OCI-LY7 (cell line): ENCODE results near the gene ZNF75A. TPM values are rescaled to one million over a fixed set of nuclear protein-coding genes. Genes with fewer than 3 reads are reported as not detected.
A peak's percentile ranks its signal among the peaks of the same experiment; 100 is the strongest.

Experiments
- BruUV-seq: library from RNA; stranded (reverse); fragments of 400-500 nt; replicated peaks from 2 replicates; lab custom pipeline; 2021; lab: Mats Ljungman, UMichigan
- CTCF ChIA-PET: fragments of 300-600 bp; sonication (Branson Sonifier 250); formaldehyde crosslinking; loops from one replicate; lab custom pipeline; 2022; ENCODE audit warnings: antibody characterized with exemption; ENCODE audit not compliant: unreplicated experiment; lab: Charles Lee
- POLR2A ChIA-PET: fragments of 300-600 bp; sonication (Branson Sonifier 250); formaldehyde crosslinking; loops from one replicate; lab custom pipeline; 2022; ENCODE audit warnings: antibody characterized with exemption; lab: Charles Lee
- DNase-seq: peaks from one replicate; pipeline ENCODE4 v3.0.0-alpha.2; 2015; ENCODE audit warnings: low spot score
- H2AFZ ChIP-seq: fragments of 200-600 bp; sonication (generic), shearing (Covaris generic); 2 replicates; pipeline ENCODE4 v1.6.1; 2014; ENCODE audit warnings: mild to moderate bottlenecking, antibody characterized with exemption, low read length, moderate library complexity
- H3K27ac ChIP-seq: fragments of 200-600 bp; sonication (generic); 2 replicates; pipeline ENCODE4 v1.5.1; 2014; ENCODE audit warnings: mixed run types, low read depth, mild to moderate bottlenecking, moderate library complexity, low read length, inconsistent platforms; ENCODE audit not compliant: poor library complexity, severe bottlenecking
- H3K36me3 ChIP-seq: fragments of 200-600 bp; sonication (generic); 2 replicates; pipeline ENCODE4 v1.6.1; 2014; ENCODE audit warnings: mild to moderate bottlenecking, antibody characterized with exemption, low read length, moderate library complexity, mixed read lengths; ENCODE audit not compliant: insufficient read depth
- H3K4me1 ChIP-seq: fragments of 200-600 bp; sonication (generic); 2 replicates; pipeline ENCODE4 v1.5.1; 2014; ENCODE audit warnings: mild to moderate bottlenecking, low read length; ENCODE audit not compliant: insufficient read depth, poor library complexity, severe bottlenecking
- H3K4me2 ChIP-seq: fragments of 200-600 bp; sonication (generic); 2 replicates; pipeline ENCODE4 v1.6.1; 2014; ENCODE audit warnings: mild to moderate bottlenecking, low read length
- H3K4me3 ChIP-seq: fragments of 200-600 bp; sonication (generic); 2 replicates; pipeline ENCODE4 v1.5.1; 2014; ENCODE audit warnings: mild to moderate bottlenecking, low read depth, low read length; ENCODE audit not compliant: poor library complexity, severe bottlenecking
- H3K79me2 ChIP-seq: fragments of 200-600 bp; sonication (generic); 2 replicates; pipeline ENCODE4 v1.6.1; 2016; ENCODE audit warnings: low read depth, mild to moderate bottlenecking, low read length, moderate library complexity, mixed read lengths; ENCODE audit not compliant: insufficient read depth
- H3K9me2 ChIP-seq: fragments of 200-600 bp; sonication (generic); 2 replicates; pipeline ENCODE4 v1.6.1; 2016; ENCODE audit warnings: mild to moderate bottlenecking, low read length, mixed read lengths; ENCODE audit not compliant: insufficient read depth
- H3K9me3 ChIP-seq: fragments of 200-600 bp; sonication (generic); 2 replicates; pipeline ENCODE4 v1.6.1; 2014; ENCODE audit warnings: mild to moderate bottlenecking, mixed run types, low read length, mixed read lengths
- H4K20me1 ChIP-seq: fragments of 200-600 bp; sonication (generic); 2 replicates; pipeline ENCODE4 v1.6.1; 2014; ENCODE audit warnings: mild to moderate bottlenecking, antibody characterized with exemption, low read length, moderate library complexity, mixed read lengths; ENCODE audit not compliant: insufficient read depth
- EZH2phosphoT487 ChIP-seq: fragments of 200-600 bp; sonication (generic); IDR thresholded peaks from 2 replicates; pipeline ENCODE4 v1.6.1; 2018; ENCODE audit warnings: low read depth, borderline replicate concordance, mild to moderate bottlenecking, mixed run types, antibody characterized with exemption, low read length, moderate library complexity, mixed read lengths
- intact Hi-C: fragments of 100-400 bp; cut with micrococcal nuclease; formaldehyde crosslinking; loops from one replicate; pipeline ENCODE4 v1.10.0; 2022; ENCODE audit not compliant: unreplicated experiment
- total RNA-seq, 2 experiments: library from RNA; depleted of rRNA in 1 of 2; stranded (reverse); fragments of >200 nt in 1 of 2; shearing (Covaris generic) in 1 of 2; gene quantifications; 2 replicates each; pipeline ENCODE4 v1.2.3, GENCODE V29; 2014 to 2022
- TF ChIP-seq, protein P1 (sequence below): fragments of 200-600 bp; sonication (generic); conservative IDR thresholded peaks from 2 replicates; pipeline ENCODE4 v1.5.1; 2014; ENCODE audit warnings: mild to moderate bottlenecking, antibody characterized with exemption, low read length, moderate library complexity, mixed read lengths

Gene ZNF75A
- total RNA-seq, 2 experiments from 2014 or later = 2.6 to 23.0 TPM

DNA sequence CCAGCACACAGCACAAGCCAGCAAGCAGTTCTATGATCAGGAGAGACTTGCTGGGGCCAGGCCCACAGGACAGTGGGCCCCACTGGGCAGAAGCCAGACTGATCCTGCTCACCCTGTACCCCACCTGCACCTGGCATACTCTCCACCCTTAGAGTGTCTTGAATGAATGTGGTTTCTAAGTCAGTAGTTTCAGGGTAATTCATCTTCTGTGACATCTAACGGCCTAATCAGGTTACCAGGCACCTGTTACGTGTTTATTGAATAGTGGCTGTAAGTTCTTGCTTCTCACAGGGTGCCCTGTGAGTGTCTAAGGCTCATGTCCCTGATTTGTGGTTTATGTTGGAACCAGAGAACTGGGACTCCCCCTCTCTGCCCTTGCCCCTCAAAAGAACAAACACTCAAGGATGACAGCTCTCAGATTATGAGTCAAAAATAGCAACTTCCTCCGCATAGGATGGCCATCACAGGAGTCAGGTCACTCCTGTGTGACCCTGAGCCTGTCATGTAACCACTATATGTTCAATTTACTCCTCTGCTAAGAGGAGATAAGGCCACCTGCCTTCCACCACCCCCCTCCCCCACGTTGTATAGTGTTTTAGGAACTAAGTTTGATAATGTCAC is 43.4 kb downstream of the ZNF75A start:
- no peaks in the 10 kb centered on the region for H3K9me3 ChIP-seq
- CTCF ChIA-PET = no interaction called here

DNA sequence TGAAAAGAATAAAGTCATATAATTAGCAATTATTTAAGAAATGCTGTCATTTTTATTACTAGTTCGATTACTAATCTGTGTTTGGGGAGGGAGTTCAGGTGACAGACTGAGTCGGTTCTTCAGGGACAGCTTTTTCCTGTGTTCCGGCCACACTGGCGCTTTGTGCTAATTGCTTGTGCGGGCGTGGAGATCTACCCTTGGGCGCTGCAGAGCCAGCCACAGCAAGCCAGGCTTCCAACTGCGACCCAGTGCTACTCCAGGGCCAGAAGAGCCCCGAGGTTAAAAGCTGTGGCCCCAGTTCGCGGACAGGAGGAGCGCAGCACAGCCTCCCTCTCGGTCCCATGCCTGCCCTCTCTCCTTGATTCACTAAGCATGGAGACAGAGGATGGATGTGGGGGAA is 43.9 kb downstream of the ZNF75A start:
- no peaks in the 10 kb centered on the region for H3K79me2 ChIP-seq
- POLR2A ChIA-PET = interaction anchor here (0.8 kb wide), 1 partner anchor 347 kb away, joined by 3 read pairs; no protein-coding TSS in a partner anchor
- H3K4me1 ChIP-seq = peaks cover 53% of the 10 kb centered on the region
- peak overlapping the region; percentile 98 for H3K27ac ChIP-seq
- H3K9me3 ChIP-seq = no peaks in the 10 kb centered on the region
- no peaks in the 10 kb centered on the region for H3K9me2 ChIP-seq
- TSS peak; percentile 73 for BruUV-seq
- intact Hi-C loops = loop anchor here (2.0 kb wide), 1 partner anchor 52 kb away; the partner anchor contains the start of genes ZNF174 and ZSCAN32
- H4K20me1 ChIP-seq = no peaks in the 10 kb centered on the region
- H3K4me3 ChIP-seq = peak overlapping the region; percentile 33
- CTCF ChIA-PET = no interaction called here
- H3K4me2 ChIP-seq = peak overlapping the region; percentile 61
- H3K36me3 ChIP-seq = no peaks in the 10 kb centered on the region
- TF ChIP-seq, protein P1, sequence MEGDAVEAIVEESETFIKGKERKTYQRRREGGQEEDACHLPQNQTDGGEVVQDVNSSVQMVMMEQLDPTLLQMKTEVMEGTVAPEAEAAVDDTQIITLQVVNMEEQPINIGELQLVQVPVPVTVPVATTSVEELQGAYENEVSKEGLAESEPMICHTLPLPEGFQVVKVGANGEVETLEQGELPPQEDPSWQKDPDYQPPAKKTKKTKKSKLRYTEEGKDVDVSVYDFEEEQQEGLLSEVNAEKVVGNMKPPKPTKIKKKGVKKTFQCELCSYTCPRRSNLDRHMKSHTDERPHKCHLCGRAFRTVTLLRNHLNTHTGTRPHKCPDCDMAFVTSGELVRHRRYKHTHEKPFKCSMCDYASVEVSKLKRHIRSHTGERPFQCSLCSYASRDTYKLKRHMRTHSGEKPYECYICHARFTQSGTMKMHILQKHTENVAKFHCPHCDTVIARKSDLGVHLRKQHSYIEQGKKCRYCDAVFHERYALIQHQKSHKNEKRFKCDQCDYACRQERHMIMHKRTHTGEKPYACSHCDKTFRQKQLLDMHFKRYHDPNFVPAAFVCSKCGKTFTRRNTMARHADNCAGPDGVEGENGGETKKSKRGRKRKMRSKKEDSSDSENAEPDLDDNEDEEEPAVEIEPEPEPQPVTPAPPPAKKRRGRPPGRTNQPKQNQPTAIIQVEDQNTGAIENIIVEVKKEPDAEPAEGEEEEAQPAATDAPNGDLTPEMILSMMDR = no peak
- TF ChIP-seq EZH2phosphoT487 = no peak
- peak overlapping the region; percentile 14; the same call in 1 of the 2 replicates for H2AFZ ChIP-seq
- DNase-seq = no peak

More for the DNA sequence above, 43.4 kb downstream of the ZNF75A start:
- no peaks in the 10 kb centered on the region for H4K20me1 ChIP-seq
- no peaks in the 10 kb centered on the region for H3K36me3 ChIP-seq
- no TSS peak for BruUV-seq
- peak overlapping the region; percentile 98 for H3K27ac ChIP-seq
- H3K9me2 ChIP-seq = no peaks in the 10 kb centered on the region
- TF ChIP-seq EZH2phosphoT487 = no peak
- TF ChIP-seq, protein P1 = no peak
- peak; percentile 92 for DNase-seq
- H3K4me1 ChIP-seq = peaks cover 53% of the 10 kb centered on the region
- intact Hi-C loops = loop anchor here (1.0 to 2.0 kb wide), 2 partner anchors 52 to 65 kb away; partner anchors contain the start of genes ZNF174, ZNF263 and ZSCAN32
- peak overlapping the region; percentile 14; the same call in 1 of the 2 replicates for H2AFZ ChIP-seq
- H3K79me2 ChIP-seq = no peaks in the 10 kb centered on the region
- H3K4me3 ChIP-seq = peak overlapping the region; percentile 33
- POLR2A ChIA-PET = interaction anchor here (0.8 kb wide), 1 partner anchor 347 kb away, joined by 3 read pairs; no protein-coding TSS in a partner anchor
- H3K4me2 ChIP-seq = peak overlapping the region; percentile 61

DNA sequence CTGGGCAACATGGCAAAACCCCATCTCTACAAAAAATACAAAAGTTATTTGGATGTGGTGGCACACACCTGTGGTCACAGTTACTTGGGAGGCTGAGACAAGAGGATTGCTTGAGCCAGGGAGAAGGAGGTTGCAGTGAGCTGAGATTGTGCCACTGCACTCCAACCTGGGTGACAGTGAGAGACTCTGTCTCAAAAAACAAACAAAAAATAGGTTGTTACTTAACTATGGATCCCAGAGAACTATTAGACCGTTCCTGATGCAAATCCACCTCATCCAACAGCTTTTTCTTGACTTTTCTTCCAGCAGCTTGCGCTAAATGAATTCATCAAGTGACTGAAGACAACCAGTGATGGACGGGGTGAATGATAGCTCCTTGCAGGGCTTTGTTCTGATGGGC is 50.3 kb downstream of the ZNF75A start, which contains the start of gene OR2C1:
Gene OR2C1, plus strand, starts transcription at position 301 of the 400 bp plus-strand sequence. Its CDS starts 52 bp downstream, at position 353.
- ChIA-PET POLR2A (interaction anchor here (1.4 kb wide), 1 partner anchor 8 kb away, joined by 3 read pairs; no protein-coding TSS in a partner anchor), CTCF (no interaction called here)
- Histone ChIP-seq H3K4me2 (no peak within 1 kb of the TSS), H3K4me3 (no peak within 1 kb of the TSS), H3K27ac (no peak within 1 kb of the TSS), H4K20me1 (no peaks in the 10 kb centered on the region), H2AFZ (no peak within 1 kb of the TSS), H3K9me3 (no peaks in the 10 kb centered on the region), H3K4me1 (peaks cover 14% of the 10 kb centered on the region), H3K36me3 (no peaks in the 10 kb centered on the region), H3K9me2 (no peaks in the 10 kb centered on the region), H3K79me2 (no peaks in the 10 kb centered on the region)
- no peak for DNase-seq
- intact Hi-C loops = no loop called here
- no TSS peak for BruUV-seq
- no peak for TF ChIP-seq EZH2phosphoT487
- TF ChIP-seq, protein P1 = no peak
